Stimulated activated CD4-positive, alpha-beta T cell treated with anti-CD3 and anti-CD28 coated beads, Interleukin-2, amount 100 ng/mL, for 4 hours (primary cell): ENCODE measurements around the gene BPGM.

Source experiments
- DNase-seq: peaks from one replicate; pipeline ENCODE4 v3.0.0-alpha.2; 2020; ENCODE audit warnings: low read depth

BPGM gene

GRCh38 chr7:134697205-134697886 is 50.7 kb downstream of the BPGM start:
- no peak for DNase-seq

- DNase-seq: no peak
These were observed 51.8 kb downstream of the BPGM start for GRCh38 chr7:134698481-134698880.

GRCh38 chr7:134699021-134699818 is 52.6 kb downstream of the BPGM start:
- DNase-seq: no peak

GRCh38 chr7:134699899-134700298 is 53.2 kb downstream of the BPGM start:
- no peak for DNase-seq

GRCh38 chr7:134701272-134701671 is 54.6 kb downstream of the BPGM start:
- no peak for DNase-seq

- DNase-seq: no peak
These were observed 56.0 kb downstream of the BPGM start for GRCh38 chr7:134702366-134703240.

- no peak for DNase-seq
These were observed 56.6 kb downstream of the BPGM start for GRCh38 chr7:134703241-134703594.

- no peak for DNase-seq
These were observed 57.1 kb downstream of the BPGM start for GRCh38 chr7:134703782-134704181.

GRCh38 chr7:134704827-134705226 is 58.2 kb downstream of the BPGM start:
- DNase-seq: no peak

- DNase-seq: no peak
These were observed 59.1 kb downstream of the BPGM start for GRCh38 chr7:134705716-134706115.

- DNase-seq: no peak
These were observed 59.8 kb downstream of the BPGM start for GRCh38 chr7:134706468-134706867.

- DNase-seq: no peak
These were observed 61.2 kb downstream of the BPGM start for GRCh38 chr7:134707663-134708378.

- DNase-seq: no peak
These were observed 62.0 kb downstream of the BPGM start for GRCh38 chr7:134708692-134709091.

GRCh38 chr7:134709197-134709596 is 62.5 kb downstream of the BPGM start:
- no peak for DNase-seq

GRCh38 chr7:134710511-134710853 is 63.8 kb downstream of the BPGM start:
- no peak for DNase-seq

GRCh38 chr7:134710854-134711624 is 64.4 kb downstream of the BPGM start:
- DNase-seq: peak; percentile 16

- no peak for DNase-seq
These were observed 65.5 kb downstream of the BPGM start for GRCh38 chr7:134712196-134712595.

GRCh38 chr7:134714470-134715205 is 68.0 kb downstream of the BPGM start:
- DNase-seq: no peak

GRCh38 chr7:134718211-134718875 is 71.7 kb downstream of the BPGM start:
- no peak for DNase-seq
